Measurements from ENCODE around the gene NAGPA.
"Not testable (repeated sequence)": the region's sequence is repeated elsewhere in the genome, so short reads cannot be mapped to it uniquely, and the experiment has no call there.

The NAGPA gene

GRCh38 chr16:5059386-5060072, 25.8 kb upstream of the NAGPA start:
- DNase-seq = no peak

GRCh38 chr16:5058476-5058875, 24.7 kb upstream of the NAGPA start:
- no peak for DNase-seq

GRCh38 chr16:5056352-5056751, 22.6 kb upstream of the NAGPA start:
- no peak for DNase-seq

- no peak for DNase-seq
Observed at GRCh38 chr16:5054876-5055865, 21.4 kb upstream of the NAGPA start.

GRCh38 chr16:5046914-5047313, 13.2 kb upstream of the NAGPA start:
- DNase-seq = no peak

- no peak for DNase-seq
Observed at GRCh38 chr16:5045499-5046115, 11.9 kb upstream of the NAGPA start.

GRCh38 chr16:5044581-5044980, 10.8 kb upstream of the NAGPA start:
- DNase-seq = not testable (repeated sequence)

GRCh38 chr16:5044011-5044540, 10.3 kb upstream of the NAGPA start:
- no peak for DNase-seq

- DNase-seq = no peak
Observed at GRCh38 chr16:5042574-5043171, 8.9 kb upstream of the NAGPA start.

GRCh38 chr16:5041600-5042133, 7.9 kb upstream of the NAGPA start:
- DNase-seq = no peak

- DNase-seq = no peak
Observed at GRCh38 chr16:5040451-5040850, 6.7 kb upstream of the NAGPA start.

GRCh38 chr16:5036228-5037156, 2.8 kb upstream of the NAGPA start:
- DNase-seq = no peak

- no peak for DNase-seq
Observed at GRCh38 chr16:5035909-5036227, 2.1 kb upstream of the NAGPA start.

- DNase-seq = no peak
Observed at GRCh38 chr16:5034167-5034523, 410 bp upstream of the NAGPA start.

GRCh38 chr16:5032748-5033167, 977 bp downstream of the NAGPA start:
- DNase-seq = no peak

- DNase-seq = no peak
Observed at GRCh38 chr16:5031601-5032000, 2.1 kb downstream of the NAGPA start.

- no peak for DNase-seq
Observed at GRCh38 chr16:5030251-5030870, 3.4 kb downstream of the NAGPA start.

- DNase-seq = no peak
Observed at GRCh38 chr16:5028950-5029475, 4.7 kb downstream of the NAGPA start.

- no peak for DNase-seq
Observed at GRCh38 chr16:5027575-5028235, 6.0 kb downstream of the NAGPA start.

- DNase-seq = no peak
Observed at GRCh38 chr16:5027086-5027485, 6.6 kb downstream of the NAGPA start.

Data from retina (tissue), 1 donor.